HUES6 (cell line): Measurements from ENCODE around the gene OPN1MW3.
"Not testable (repeated sequence)": the region's sequence is repeated elsewhere in the genome, so short reads cannot be mapped to it uniquely, and the experiment has no call there.

Experiments
- H3K27ac ChIP-seq: 2 replicates; pipeline ENCODE4 v1.7.0; 2013; ENCODE audit warnings: low read depth, mild to moderate bottlenecking, low read length, inconsistent platforms
- H3K27me3 ChIP-seq: 2 replicates; pipeline ENCODE4 v1.6.1; 2013; ENCODE audit warnings: low read length; ENCODE audit not compliant: control insufficient read depth, insufficient read depth
- H3K36me3 ChIP-seq: 2 replicates; pipeline ENCODE4 v1.6.1; 2013; ENCODE audit warnings: low read length; ENCODE audit not compliant: control insufficient read depth, insufficient read depth
- H3K4me1 ChIP-seq: 2 replicates; pipeline ENCODE4 v1.6.1; 2013; ENCODE audit warnings: low read length; ENCODE audit not compliant: control insufficient read depth, insufficient read depth
- H3K4me3 ChIP-seq: 2 replicates; pipeline ENCODE4 v1.5.1; 2013; ENCODE audit warnings: low read depth, low read length
- H3K9ac ChIP-seq: one replicate; pipeline ENCODE4 v1.6.1; 2013; ENCODE audit warnings: mild to moderate bottlenecking, low read length
- H3K9me3 ChIP-seq: 2 replicates; pipeline ENCODE4 v1.6.1; 2013; ENCODE audit warnings: low read depth, low read length; ENCODE audit not compliant: control insufficient read depth, insufficient read depth

OPN1MW3 gene

GRCh38 chrX:154247377-154248045, 9.9 kb upstream of the OPN1MW3 start:
- H3K4me1 ChIP-seq, H3K27ac ChIP-seq, H3K9ac ChIP-seq, H3K4me3 ChIP-seq, H3K36me3 ChIP-seq, H3K9me3 ChIP-seq, H3K27me3 ChIP-seq: not testable (repeated sequence)

GRCh38 chrX:154248076-154248475, 9.3 kb upstream of the OPN1MW3 start:
- H3K4me1 ChIP-seq, H3K27ac ChIP-seq, H3K9ac ChIP-seq, H3K27me3 ChIP-seq, H3K4me3 ChIP-seq, H3K9me3 ChIP-seq, H3K36me3 ChIP-seq: not testable (repeated sequence)

DNA sequence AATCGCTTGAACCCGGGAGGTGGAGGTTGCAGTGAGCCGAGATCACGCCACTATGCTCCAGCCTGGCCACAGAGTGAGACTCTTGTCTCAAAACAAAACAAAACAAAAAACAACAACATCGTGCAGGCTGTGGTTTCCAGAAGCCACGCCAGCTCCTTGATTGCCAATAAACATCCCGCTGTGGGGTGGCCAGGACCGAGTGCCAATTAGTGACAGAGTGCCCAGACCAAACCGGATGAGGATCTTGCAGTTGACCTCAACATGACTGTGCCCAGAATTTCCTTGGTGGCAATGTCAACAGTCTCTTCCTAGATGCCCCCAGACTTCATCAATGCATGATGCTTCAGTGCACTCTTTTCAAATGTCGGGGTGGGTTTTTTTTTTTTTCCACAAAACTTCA, 1.3 kb downstream of the OPN1MW3 start:
- not testable (repeated sequence) for H3K9ac ChIP-seq, H3K4me3 ChIP-seq, H3K4me1 ChIP-seq, H3K27me3 ChIP-seq, H3K9me3 ChIP-seq, H3K36me3 ChIP-seq, H3K27ac ChIP-seq

DNA sequence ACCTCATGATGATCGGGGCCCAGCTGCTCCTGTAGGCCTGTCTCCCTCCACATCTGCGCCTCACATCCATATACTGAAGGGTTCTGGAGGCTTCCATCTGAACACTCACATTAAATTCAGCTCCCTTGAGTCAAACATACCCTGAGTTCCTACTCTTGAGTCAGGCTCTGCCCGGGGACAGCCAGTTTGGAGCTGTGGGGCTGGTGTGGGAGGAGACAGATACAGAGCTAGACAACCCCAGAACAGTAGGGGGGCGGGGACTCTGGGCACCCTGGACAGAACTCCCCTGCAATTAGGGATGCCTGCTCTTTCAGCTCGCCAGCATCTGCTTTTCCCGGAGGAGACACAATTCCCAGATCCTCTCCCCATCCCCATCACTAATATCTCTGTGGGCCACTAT, 5.7 kb downstream of the OPN1MW3 start:
- not testable (repeated sequence) for H3K4me3 ChIP-seq, H3K27me3 ChIP-seq, H3K9me3 ChIP-seq, H3K4me1 ChIP-seq, H3K9ac ChIP-seq, H3K36me3 ChIP-seq, H3K27ac ChIP-seq

DNA sequence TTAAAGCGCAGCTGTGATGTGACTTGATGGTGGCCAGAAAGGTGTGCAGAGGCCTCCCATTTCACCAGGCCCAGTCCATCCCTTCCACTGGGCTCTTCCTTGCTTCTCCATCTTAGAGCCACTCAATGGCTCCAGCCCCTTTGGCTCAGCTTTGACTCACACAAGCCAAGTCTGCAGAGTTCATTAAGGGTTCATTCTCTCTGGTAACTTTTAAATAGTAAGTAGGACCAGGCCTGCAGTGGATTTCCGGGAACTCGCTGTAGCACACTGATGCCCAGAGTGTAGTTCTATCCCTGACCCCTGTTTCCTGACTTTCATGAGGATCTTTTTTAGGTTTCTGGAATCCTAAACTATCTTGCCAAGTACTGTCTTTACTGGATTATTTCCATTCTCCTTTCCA, 11.9 kb downstream of the OPN1MW3 start:
- not testable (repeated sequence) for H3K27ac ChIP-seq, H3K4me3 ChIP-seq, H3K9me3 ChIP-seq, H3K4me1 ChIP-seq, H3K27me3 ChIP-seq, H3K36me3 ChIP-seq, H3K9ac ChIP-seq

- not testable (repeated sequence) for H3K27me3 ChIP-seq, H3K27ac ChIP-seq, H3K36me3 ChIP-seq, H3K4me3 ChIP-seq, H3K9me3 ChIP-seq, H3K9ac ChIP-seq, H3K4me1 ChIP-seq
These were observed 27.3 kb downstream of the OPN1MW3 start for GRCh38 chrX:154284489-154285338.

- not testable (repeated sequence) for H3K27ac ChIP-seq, H3K4me1 ChIP-seq, H3K36me3 ChIP-seq, H3K9me3 ChIP-seq, H3K4me3 ChIP-seq, H3K27me3 ChIP-seq, H3K9ac ChIP-seq
These were observed 29.0 kb downstream of the OPN1MW3 start for GRCh38 chrX:154286406-154286805.

GRCh38 chrX:154294791-154295574, 37.6 kb downstream of the OPN1MW3 start, which contains the start of gene TEX28:
Gene TEX28 (minus strand): TSS chrX:154295124. CDS start chrX:154292117, 3,007 bp downstream.
- no peaks in the 10 kb centered on the region for H3K27me3 ChIP-seq
- H3K36me3 ChIP-seq, result no peaks in the 10 kb centered on the region
- H3K27ac ChIP-seq, result no peak within 1 kb of the TSS
- H3K9ac ChIP-seq, result no peak within 1 kb of the TSS
- H3K4me1 ChIP-seq, result no peaks in the 10 kb centered on the region
- no peak within 1 kb of the TSS for H3K4me3 ChIP-seq
- H3K9me3 ChIP-seq, result peaks cover 19% of the 10 kb centered on the region

- no peak within 1 kb of the TSS for H3K9ac ChIP-seq
- H3K9me3 ChIP-seq, result peaks cover 19% of the 10 kb centered on the region
- no peak within 1 kb of the TSS for H3K27ac ChIP-seq
- no peaks in the 10 kb centered on the region for H3K36me3 ChIP-seq
- H3K4me3 ChIP-seq, result no peak within 1 kb of the TSS
- H3K27me3 ChIP-seq, result no peaks in the 10 kb centered on the region
- no peaks in the 10 kb centered on the region for H3K4me1 ChIP-seq
These were observed 38.4 kb downstream of the OPN1MW3 start, which contains the start of gene TKTL1 for GRCh38 chrX:154295664-154296310. Gene TKTL1 (plus strand): TSS chrX:154295795. CDS start chrX:154295860, 65 bp downstream.

- peaks cover 19% of the 10 kb centered on the region for H3K9me3 ChIP-seq
- no peak overlapping the region for H3K4me3 ChIP-seq
- no peaks in the 10 kb centered on the region for H3K27me3 ChIP-seq
- no peak overlapping the region for H3K27ac ChIP-seq
- H3K4me1 ChIP-seq, result no peaks in the 10 kb centered on the region
- no peaks in the 10 kb centered on the region for H3K36me3 ChIP-seq
- no peak overlapping the region for H3K9ac ChIP-seq
These were observed 39.3 kb downstream of the OPN1MW3 start for GRCh38 chrX:154296731-154297130.
